ENCODE data around the gene C9orf78. TPM values are rescaled to one million over a fixed set of nuclear protein-coding genes. Genes with fewer than 3 reads are reported as not detected.

C9orf78 gene
- total and polyA plus RNA-seq, 9 of the 15 experiments (the other 6 are each of a cell fraction or from before 2014, with no cell fraction given): 94.6 to 266 (median 202) TPM

DNA sequence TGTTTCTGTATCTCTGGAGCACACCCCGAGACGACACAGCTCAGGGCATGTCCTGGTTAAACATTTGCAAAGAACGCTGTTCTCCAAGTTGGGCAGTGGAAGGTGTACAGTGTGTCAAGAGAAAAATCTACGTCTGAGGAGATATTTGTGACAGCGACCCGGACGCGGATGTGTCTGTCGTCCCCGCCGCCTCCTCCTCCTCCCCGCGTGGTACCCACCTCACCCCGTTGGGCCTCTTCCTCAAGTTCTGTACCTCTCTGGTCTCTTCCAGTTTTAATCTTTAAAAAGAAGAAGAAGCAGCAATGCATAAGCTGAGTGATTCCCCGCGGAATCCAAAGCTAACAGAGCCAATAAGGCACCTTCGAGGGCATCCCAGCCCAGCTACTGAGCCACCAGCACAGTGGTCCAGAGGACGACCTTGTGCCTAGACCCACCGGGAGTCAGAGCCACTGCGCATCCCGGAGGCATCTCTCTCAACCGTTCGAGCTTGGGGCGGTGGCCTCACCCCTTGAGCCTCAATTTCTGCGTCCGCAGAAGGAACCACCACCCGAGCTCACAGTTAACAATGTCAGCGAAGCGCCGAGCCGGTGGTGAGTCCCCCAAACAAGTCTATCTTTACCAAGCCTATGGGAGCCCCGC is 467 bp downstream of the C9orf78 start:
- Histone ChIP-seq H3K9me3 (replicated peaks; ENCODE audit: control insufficient read depth, insufficient read depth, low read depth, low read length) (no peaks in the 10 kb centered on the region), H3K4me2 (ENCODE audit: insufficient read depth, low read length) (peak overlapping the region; percentile 98), H3K9me1 (ENCODE audit: control insufficient read depth, insufficient read depth, low read length) (peaks cover 9% of the 10 kb centered on the region), H3K27me3 (ENCODE audit: control insufficient read depth in 2 of 2, insufficient read depth in 2 of 2, low read length in 2 of 2) (no peaks in the 10 kb centered on the region), H3K27ac (ENCODE audit: extremely low read depth, low read depth, low read length) (peak overlapping the region; percentile 78), H3K4me1 (replicated peaks in 1 of 2; ENCODE audit: control insufficient read depth in 2 of 2, insufficient read depth in 2 of 2, low read length in 2 of 2) (peaks cover 39 to 45% of the 10 kb centered on the region in 2 experiments), H4K20me1 (replicated peaks; ENCODE audit: control insufficient read depth, insufficient read depth, low read length) (no peaks in the 10 kb centered on the region), H3K36me3 (ENCODE audit: control insufficient read depth, insufficient read depth, low read length) (peaks cover 60% of the 10 kb centered on the region), H3K4me3 (peak overlapping the region; percentile 90), H3K9ac (ENCODE audit: insufficient read depth in 1 of 2, low read depth in 2 of 2, low read length in 2 of 2) (peak overlapping the region; percentile 88 to 97), H3K79me2 (ENCODE audit: control insufficient read depth, insufficient read depth, low read length) (peaks cover 63% of the 10 kb centered on the region), H2AFZ (ENCODE audit: low read depth, low read length) (peak overlapping the region; percentile 90)
- POLR2A ChIA-PET: interaction anchor here (0.6 to 5.5 kb wide), 12 partner anchors 8 to 451 kb away, joined by 3 to 39 read pairs (median 4); no protein-coding TSS in a partner anchor
- ATAC-seq: peak; percentile 7
- DNase-seq (ENCODE audit: extremely low read depth in 1 of 4, low spot score in 3 of 4): peak in 1 of 4 experiments; percentile 53
- under 1% methylated on average over 32 of the region's 32 CpGs for WGBS (ENCODE audit: insufficient coverage, low coverage, missing lambda C conversion rate)
- no peak for FAIRE-seq
- CTCF ChIA-PET (ENCODE audit: low intra/inter-chr PET ratio): no interaction called here
- TSS peak; percentile 67 for BruUV-seq (replicated peaks)
- in situ Hi-C loops (cut with MboI): no loop called here
- intact Hi-C loops (cut with micrococcal nuclease): loop anchor here (1.0 to 2.0 kb wide), 3 partner anchors 10 to 50 kb away; partner anchors contain the start of gene TOR1A
- TF ChIP-seq ZBTB17 (CRISPR knock-in tag; IDR thresholded peaks at IDR 0.05) (no peak), HDAC8 (tag; IDR thresholded peaks at IDR 0.05) (no peak), ELF4 (CRISPR knock-in tag; IDR thresholded peaks at IDR 0.05) (no peak), CHD4 (IDR thresholded peaks at IDR 0.05; ENCODE audit: insufficient read depth, insufficient replicate concordance, low read depth, low read length, poor library complexity, severe bottlenecking) (no peak), ZNF766 (CRISPR knock-in tag; conservative IDR thresholded peaks at IDR 0.05) (no peak), CXXC5 (CRISPR knock-in tag; IDR thresholded peaks at IDR 0.05) (no peak), NR1H2 (CRISPR knock-in tag; IDR thresholded peaks at IDR 0.05) (no peak), ZKSCAN1 (IDR thresholded peaks at IDR 0.05; ENCODE audit: low read depth, low read length) (no peak)
- TF ChIP-seq, protein P1, sequence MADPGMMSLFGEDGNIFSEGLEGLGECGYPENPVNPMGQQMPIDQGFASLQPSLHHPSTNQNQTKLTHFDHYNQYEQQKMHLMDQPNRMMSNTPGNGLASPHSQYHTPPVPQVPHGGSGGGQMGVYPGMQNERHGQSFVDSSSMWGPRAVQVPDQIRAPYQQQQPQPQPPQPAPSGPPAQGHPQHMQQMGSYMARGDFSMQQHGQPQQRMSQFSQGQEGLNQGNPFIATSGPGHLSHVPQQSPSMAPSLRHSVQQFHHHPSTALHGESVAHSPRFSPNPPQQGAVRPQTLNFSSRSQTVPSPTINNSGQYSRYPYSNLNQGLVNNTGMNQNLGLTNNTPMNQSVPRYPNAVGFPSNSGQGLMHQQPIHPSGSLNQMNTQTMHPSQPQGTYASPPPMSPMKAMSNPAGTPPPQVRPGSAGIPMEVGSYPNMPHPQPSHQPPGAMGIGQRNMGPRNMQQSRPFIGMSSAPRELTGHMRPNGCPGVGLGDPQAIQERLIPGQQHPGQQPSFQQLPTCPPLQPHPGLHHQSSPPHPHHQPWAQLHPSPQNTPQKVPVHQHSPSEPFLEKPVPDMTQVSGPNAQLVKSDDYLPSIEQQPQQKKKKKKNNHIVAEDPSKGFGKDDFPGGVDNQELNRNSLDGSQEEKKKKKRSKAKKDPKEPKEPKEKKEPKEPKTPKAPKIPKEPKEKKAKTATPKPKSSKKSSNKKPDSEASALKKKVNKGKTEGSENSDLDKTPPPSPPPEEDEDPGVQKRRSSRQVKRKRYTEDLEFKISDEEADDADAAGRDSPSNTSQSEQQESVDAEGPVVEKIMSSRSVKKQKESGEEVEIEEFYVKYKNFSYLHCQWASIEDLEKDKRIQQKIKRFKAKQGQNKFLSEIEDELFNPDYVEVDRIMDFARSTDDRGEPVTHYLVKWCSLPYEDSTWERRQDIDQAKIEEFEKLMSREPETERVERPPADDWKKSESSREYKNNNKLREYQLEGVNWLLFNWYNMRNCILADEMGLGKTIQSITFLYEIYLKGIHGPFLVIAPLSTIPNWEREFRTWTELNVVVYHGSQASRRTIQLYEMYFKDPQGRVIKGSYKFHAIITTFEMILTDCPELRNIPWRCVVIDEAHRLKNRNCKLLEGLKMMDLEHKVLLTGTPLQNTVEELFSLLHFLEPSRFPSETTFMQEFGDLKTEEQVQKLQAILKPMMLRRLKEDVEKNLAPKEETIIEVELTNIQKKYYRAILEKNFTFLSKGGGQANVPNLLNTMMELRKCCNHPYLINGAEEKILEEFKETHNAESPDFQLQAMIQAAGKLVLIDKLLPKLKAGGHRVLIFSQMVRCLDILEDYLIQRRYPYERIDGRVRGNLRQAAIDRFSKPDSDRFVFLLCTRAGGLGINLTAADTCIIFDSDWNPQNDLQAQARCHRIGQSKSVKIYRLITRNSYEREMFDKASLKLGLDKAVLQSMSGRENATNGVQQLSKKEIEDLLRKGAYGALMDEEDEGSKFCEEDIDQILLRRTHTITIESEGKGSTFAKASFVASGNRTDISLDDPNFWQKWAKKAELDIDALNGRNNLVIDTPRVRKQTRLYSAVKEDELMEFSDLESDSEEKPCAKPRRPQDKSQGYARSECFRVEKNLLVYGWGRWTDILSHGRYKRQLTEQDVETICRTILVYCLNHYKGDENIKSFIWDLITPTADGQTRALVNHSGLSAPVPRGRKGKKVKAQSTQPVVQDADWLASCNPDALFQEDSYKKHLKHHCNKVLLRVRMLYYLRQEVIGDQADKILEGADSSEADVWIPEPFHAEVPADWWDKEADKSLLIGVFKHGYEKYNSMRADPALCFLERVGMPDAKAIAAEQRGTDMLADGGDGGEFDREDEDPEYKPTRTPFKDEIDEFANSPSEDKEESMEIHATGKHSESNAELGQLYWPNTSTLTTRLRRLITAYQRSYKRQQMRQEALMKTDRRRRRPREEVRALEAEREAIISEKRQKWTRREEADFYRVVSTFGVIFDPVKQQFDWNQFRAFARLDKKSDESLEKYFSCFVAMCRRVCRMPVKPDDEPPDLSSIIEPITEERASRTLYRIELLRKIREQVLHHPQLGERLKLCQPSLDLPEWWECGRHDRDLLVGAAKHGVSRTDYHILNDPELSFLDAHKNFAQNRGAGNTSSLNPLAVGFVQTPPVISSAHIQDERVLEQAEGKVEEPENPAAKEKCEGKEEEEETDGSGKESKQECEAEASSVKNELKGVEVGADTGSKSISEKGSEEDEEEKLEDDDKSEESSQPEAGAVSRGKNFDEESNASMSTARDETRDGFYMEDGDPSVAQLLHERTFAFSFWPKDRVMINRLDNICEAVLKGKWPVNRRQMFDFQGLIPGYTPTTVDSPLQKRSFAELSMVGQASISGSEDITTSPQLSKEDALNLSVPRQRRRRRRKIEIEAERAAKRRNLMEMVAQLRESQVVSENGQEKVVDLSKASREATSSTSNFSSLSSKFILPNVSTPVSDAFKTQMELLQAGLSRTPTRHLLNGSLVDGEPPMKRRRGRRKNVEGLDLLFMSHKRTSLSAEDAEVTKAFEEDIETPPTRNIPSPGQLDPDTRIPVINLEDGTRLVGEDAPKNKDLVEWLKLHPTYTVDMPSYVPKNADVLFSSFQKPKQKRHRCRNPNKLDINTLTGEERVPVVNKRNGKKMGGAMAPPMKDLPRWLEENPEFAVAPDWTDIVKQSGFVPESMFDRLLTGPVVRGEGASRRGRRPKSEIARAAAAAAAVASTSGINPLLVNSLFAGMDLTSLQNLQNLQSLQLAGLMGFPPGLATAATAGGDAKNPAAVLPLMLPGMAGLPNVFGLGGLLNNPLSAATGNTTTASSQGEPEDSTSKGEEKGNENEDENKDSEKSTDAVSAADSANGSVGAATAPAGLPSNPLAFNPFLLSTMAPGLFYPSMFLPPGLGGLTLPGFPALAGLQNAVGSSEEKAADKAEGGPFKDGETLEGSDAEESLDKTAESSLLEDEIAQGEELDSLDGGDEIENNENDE (IDR thresholded peaks at IDR 0.05; ENCODE audit: low read depth, low read length): no peak
- TF ChIP-seq, protein P2, sequence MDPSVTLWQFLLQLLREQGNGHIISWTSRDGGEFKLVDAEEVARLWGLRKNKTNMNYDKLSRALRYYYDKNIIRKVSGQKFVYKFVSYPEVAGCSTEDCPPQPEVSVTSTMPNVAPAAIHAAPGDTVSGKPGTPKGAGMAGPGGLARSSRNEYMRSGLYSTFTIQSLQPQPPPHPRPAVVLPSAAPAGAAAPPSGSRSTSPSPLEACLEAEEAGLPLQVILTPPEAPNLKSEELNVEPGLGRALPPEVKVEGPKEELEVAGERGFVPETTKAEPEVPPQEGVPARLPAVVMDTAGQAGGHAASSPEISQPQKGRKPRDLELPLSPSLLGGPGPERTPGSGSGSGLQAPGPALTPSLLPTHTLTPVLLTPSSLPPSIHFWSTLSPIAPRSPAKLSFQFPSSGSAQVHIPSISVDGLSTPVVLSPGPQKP (CRISPR knock-in tag; IDR thresholded peaks at IDR 0.05): no peak
